Ishikawa (cell line): ENCODE measurements around the gene NOA1.

Experiments used
- CEBPB ChIP-seq: IDR thresholded peaks from 2 replicates; pipeline ENCODE4 v1.6.1; 2012
- CREB1 ChIP-seq: IDR thresholded peaks from 2 replicates; pipeline ENCODE4 v1.6.1; 2012; ENCODE audit warnings: low read depth
- EGR1 ChIP-seq: IDR thresholded peaks from 2 replicates; pipeline ENCODE4 v1.6.1; 2012
- EP300 ChIP-seq: IDR thresholded peaks from 2 replicates; pipeline ENCODE4 v1.6.1; 2012; ENCODE audit warnings: borderline replicate concordance
- FOXM1 ChIP-seq: IDR thresholded peaks from 2 replicates; pipeline ENCODE4 v1.6.1; 2012; ENCODE audit warnings: low read depth, borderline replicate concordance
- MAX ChIP-seq: IDR thresholded peaks from 2 replicates; pipeline ENCODE4 v1.6.1; 2012
- NFIC ChIP-seq: IDR thresholded peaks from 2 replicates; pipeline ENCODE4 v1.6.1; 2012
- RAD21 ChIP-seq: IDR thresholded peaks from 2 replicates; pipeline ENCODE4 v1.6.1; 2012; ENCODE audit warnings: low read depth
- TAF1 ChIP-seq: IDR thresholded peaks from 2 replicates; pipeline ENCODE4 v1.6.1; 2012; ENCODE audit warnings: low read depth, mild to moderate bottlenecking
- TCF12 ChIP-seq: IDR thresholded peaks from 2 replicates; pipeline ENCODE4 v1.6.1; 2012; ENCODE audit warnings: low read depth
- TEAD4 ChIP-seq: IDR thresholded peaks from 2 replicates; pipeline ENCODE4 v1.6.1; 2012
- YY1 ChIP-seq: IDR thresholded peaks from 2 replicates; pipeline ENCODE4 v1.6.1; 2012; ENCODE audit warnings: low read depth
- ZBTB7A ChIP-seq: IDR thresholded peaks from 2 replicates; pipeline ENCODE4 v1.6.1; 2012; ENCODE audit warnings: low read depth
- TF ChIP-seq, protein P1 (sequence below): IDR thresholded peaks from 2 replicates; pipeline ENCODE4 v1.6.1; 2012
- TF ChIP-seq, protein P2 (sequence below): IDR thresholded peaks from 2 replicates; pipeline ENCODE4 v1.6.1; 2012; ENCODE audit warnings: low read depth, mild to moderate bottlenecking

The NOA1 gene

DNA sequence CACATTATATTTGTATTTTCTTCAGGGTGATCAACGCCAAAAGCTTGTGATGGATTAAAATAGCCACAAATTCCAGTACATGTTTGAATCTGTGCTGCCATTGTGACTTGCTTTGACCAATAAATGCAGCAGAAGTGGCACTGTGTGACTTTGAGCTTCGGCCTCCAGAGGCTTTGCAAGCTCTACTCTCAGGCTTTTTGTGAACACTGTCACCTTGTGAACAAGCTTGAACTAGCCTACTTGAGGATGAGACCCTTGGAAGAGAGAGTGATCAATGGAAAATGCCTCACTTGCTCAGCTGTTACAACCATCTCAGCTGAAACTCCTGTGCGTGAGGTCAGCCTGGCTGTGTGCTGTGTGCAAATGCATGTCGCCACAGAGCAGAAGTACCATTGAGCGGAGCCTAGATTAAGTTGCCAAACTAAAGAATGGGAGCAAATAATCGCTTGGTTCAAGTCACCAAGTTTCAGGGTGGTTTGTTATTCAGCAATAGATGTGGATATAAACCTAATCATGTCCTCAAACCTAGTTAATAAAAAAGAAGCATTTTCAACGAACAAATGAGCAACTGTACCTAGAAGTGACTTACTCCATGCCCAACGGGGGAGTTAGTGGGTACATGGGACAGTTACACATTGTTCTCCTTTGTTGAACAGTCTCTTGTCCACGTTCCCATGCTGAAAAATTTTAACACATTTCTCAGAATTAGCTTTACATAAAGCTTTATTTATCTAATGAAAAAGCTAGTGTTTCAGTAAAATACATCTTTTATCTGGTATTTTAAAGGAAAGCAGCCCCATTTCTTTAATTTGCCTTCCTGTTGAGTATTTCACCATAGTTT lies 23.5 kb downstream of the NOA1 start:
- no peak for TF ChIP-seq RAD21
- no peak for TF ChIP-seq CEBPB
- TF ChIP-seq CREB1, result no peak
- no peak for TF ChIP-seq ZBTB7A
- no peak for TF ChIP-seq TCF12
- TF ChIP-seq, protein P1, sequence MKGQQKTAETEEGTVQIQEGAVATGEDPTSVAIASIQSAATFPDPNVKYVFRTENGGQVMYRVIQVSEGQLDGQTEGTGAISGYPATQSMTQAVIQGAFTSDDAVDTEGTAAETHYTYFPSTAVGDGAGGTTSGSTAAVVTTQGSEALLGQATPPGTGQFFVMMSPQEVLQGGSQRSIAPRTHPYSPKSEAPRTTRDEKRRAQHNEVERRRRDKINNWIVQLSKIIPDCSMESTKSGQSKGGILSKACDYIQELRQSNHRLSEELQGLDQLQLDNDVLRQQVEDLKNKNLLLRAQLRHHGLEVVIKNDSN, result no peak
- TF ChIP-seq FOXM1, result no peak

DNA sequence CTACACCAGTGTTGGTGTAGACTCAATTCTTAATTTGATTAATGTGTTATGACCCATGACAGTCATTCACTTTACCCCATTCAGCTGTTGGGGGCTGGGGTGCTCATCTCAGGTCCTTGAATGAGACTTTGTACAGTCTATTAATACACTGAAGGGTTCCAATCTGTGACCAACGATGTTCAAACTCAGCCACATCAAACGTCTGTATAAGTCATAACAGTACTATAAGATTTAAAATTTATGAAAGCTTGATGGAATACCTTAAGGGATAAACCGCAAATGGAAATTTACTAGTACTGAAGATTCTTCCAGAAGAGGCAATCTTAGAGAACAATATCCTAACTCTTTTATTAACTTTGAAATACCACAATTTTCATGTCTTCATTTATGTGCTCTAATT lies 36.0 kb downstream of the NOA1 start:
- no peak for TF ChIP-seq CREB1
- TF ChIP-seq TCF12, result no peak
- TF ChIP-seq CEBPB, result no peak
- no peak for TF ChIP-seq EP300

- TF ChIP-seq ZBTB7A (no peak), MAX (no peak), EP300 (no peak), NFIC (no peak), YY1 (no peak), TEAD4 (no peak), TAF1 (no peak), FOXM1 (no peak), TCF12 (no peak)
- TF ChIP-seq, protein P1, result no peak
Measured at GRCh38 chr4:56940971-56941370, 36.4 kb downstream of the NOA1 start.

- TF ChIP-seq FOXM1 (no peak), NFIC (no peak), TCF12 (no peak)
- TF ChIP-seq, protein P2, sequence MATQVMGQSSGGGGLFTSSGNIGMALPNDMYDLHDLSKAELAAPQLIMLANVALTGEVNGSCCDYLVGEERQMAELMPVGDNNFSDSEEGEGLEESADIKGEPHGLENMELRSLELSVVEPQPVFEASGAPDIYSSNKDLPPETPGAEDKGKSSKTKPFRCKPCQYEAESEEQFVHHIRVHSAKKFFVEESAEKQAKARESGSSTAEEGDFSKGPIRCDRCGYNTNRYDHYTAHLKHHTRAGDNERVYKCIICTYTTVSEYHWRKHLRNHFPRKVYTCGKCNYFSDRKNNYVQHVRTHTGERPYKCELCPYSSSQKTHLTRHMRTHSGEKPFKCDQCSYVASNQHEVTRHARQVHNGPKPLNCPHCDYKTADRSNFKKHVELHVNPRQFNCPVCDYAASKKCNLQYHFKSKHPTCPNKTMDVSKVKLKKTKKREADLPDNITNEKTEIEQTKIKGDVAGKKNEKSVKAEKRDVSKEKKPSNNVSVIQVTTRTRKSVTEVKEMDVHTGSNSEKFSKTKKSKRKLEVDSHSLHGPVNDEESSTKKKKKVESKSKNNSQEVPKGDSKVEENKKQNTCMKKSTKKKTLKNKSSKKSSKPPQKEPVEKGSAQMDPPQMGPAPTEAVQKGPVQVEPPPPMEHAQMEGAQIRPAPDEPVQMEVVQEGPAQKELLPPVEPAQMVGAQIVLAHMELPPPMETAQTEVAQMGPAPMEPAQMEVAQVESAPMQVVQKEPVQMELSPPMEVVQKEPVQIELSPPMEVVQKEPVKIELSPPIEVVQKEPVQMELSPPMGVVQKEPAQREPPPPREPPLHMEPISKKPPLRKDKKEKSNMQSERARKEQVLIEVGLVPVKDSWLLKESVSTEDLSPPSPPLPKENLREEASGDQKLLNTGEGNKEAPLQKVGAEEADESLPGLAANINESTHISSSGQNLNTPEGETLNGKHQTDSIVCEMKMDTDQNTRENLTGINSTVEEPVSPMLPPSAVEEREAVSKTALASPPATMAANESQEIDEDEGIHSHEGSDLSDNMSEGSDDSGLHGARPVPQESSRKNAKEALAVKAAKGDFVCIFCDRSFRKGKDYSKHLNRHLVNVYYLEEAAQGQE, result no peak
- TF ChIP-seq, protein P1, result no peak
Measured at GRCh38 chr4:56940403-56940802, 37.0 kb downstream of the NOA1 start.

DNA sequence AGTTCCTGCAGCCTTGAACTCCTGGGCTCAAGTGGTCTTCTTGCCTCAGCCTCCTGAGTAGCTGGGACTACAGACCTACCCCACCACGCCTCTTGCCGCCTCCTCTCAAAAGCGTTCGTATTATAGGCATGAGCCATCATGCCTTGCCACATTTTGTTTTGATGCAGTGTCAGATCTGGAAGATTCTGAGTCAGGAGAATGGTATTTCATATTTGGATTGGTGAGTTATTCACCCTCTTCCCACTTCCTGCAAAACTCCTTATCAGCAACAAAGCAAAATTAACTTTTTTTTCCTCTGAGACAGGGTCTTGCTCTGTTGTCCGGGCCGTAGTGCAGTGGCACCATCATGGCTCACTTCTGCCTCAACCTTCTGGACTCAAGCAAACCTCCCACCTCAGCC lies 40.1 kb downstream of the NOA1 start:
- TF ChIP-seq MAX (no peak), EGR1 (no peak), FOXM1 (no peak), RAD21 (no peak), NFIC (no peak), CREB1 (no peak), ZBTB7A (no peak)
- TF ChIP-seq, protein P2, result no peak

GRCh38 chr4:56931924-56932323 lies 45.5 kb downstream of the NOA1 start:
- TF ChIP-seq CREB1 (no peak), CEBPB (no peak), TAF1 (no peak), YY1 (no peak), RAD21 (no peak), FOXM1 (no peak)
- TF ChIP-seq, protein P1, result no peak
